ENCODE data around the gene SMAD1. TPM values are rescaled to one million over a fixed set of nuclear protein-coding genes. Genes with fewer than 3 reads are reported as not detected.

SMAD1 gene
- total RNA-seq, 1 experiment from 2014 or later = 21.1 TPM

- Mint-ChIP-seq H3K27me3 (ENCODE audit: low read depth) (no peaks in the 10 kb centered on the region), H3K4me1 (peaks cover 26 to 30% of the 10 kb centered on the region in 2 experiments), H3K9me3 (no peaks in the 10 kb centered on the region), H3K36me3 (ENCODE audit: insufficient read depth in 1 of 3, low read depth in 3 of 3) (no peaks in the 10 kb centered on the region; a peak in 1 of 7 replicates), H3K27ac (peak overlapping the region in 1 of 3 experiments; percentile 42; a peak in 1 of 7 replicates), H3K4me3 (no peak overlapping the region)
- Histone ChIP-seq H3K27me3 (ENCODE audit: insufficient read depth, low read length) (no peaks in the 10 kb centered on the region), H3K27ac (ENCODE audit: insufficient read length, low read depth, low read length) (no peak overlapping the region), H3K9me3 (ENCODE audit: control insufficient read depth, low read depth, low read length) (no peaks in the 10 kb centered on the region), H3T11ph (ENCODE audit: low read length) (no peak overlapping the region), H2AK5ac (ENCODE audit: insufficient read length, low read length) (no peak overlapping the region), H2BK15ac (ENCODE audit: low read depth, low read length) (no peak overlapping the region), H4K91ac (ENCODE audit: insufficient read length, low read depth, low read length) (no peak overlapping the region), H2BK5ac (ENCODE audit: insufficient read length, low read length) (no peak overlapping the region), H4K20me1 (ENCODE audit: control insufficient read depth, insufficient read depth, insufficient read length) (no peaks in the 10 kb centered on the region), H2BK120ac (ENCODE audit: low read depth, low read length, poor library complexity, severe bottlenecking) (no peak overlapping the region), H2AFZ (ENCODE audit: low read length) (no peak overlapping the region), H3K4ac (ENCODE audit: low read depth, low read length) (no peak overlapping the region), H3K79me1 (ENCODE audit: insufficient read depth, low read depth, low read length, poor library complexity, severe bottlenecking) (no peaks in the 10 kb centered on the region), H3K14ac (ENCODE audit: insufficient read depth, low read length) (no peak overlapping the region), H4K5ac (ENCODE audit: insufficient read length, low read depth, low read length) (no peak overlapping the region), H3K4me1 (ENCODE audit: insufficient read depth, low read length) (no peaks in the 10 kb centered on the region), H3K23me2 (ENCODE audit: insufficient read length, low read depth, low read length, poor library complexity, severe bottlenecking) (no peaks in the 10 kb centered on the region), H3K18ac (ENCODE audit: insufficient read length, low read depth, low read length) (no peak overlapping the region), H3K79me2 (ENCODE audit: insufficient read depth, low read length) (no peaks in the 10 kb centered on the region), H3K56ac (ENCODE audit: insufficient read length, low read depth, low read length) (no peak overlapping the region), H3K9ac (ENCODE audit: extremely low read depth, insufficient read length, low read length) (no peak overlapping the region), H3K23ac (ENCODE audit: insufficient read length, low read depth, low read length) (no peak overlapping the region), H3K4me2 (ENCODE audit: insufficient read depth, insufficient read length, low read length) (no peak overlapping the region), H2BK12ac (ENCODE audit: insufficient read length, low read depth, low read length) (no peak overlapping the region), H2BK20ac (ENCODE audit: low read depth, low read length, poor library complexity, severe bottlenecking) (peak overlapping the region; percentile 90), H4K8ac (replicated peaks; ENCODE audit: insufficient read length, low read depth, low read length) (no peak overlapping the region)
- DNase-seq = no peak
- TF ChIP-seq CTCF (conservative IDR thresholded peaks at IDR 0.05) = no peak
- no CpG with 5 or more reads among the region's 10 CpGs for WGBS (ENCODE audit: extremely low coverage, insufficient read length, low lambda C conversion rate)
Observed at GRCh38 chr4:145527773-145528172, 46.1 kb downstream of the SMAD1 start.
